ENCODE data around the gene SCARF2.
"Not testable (repeated sequence)": the region's sequence is repeated elsewhere in the genome, so short reads cannot be mapped to it uniquely, and the experiment has no call there.

SCARF2 gene

DNA sequence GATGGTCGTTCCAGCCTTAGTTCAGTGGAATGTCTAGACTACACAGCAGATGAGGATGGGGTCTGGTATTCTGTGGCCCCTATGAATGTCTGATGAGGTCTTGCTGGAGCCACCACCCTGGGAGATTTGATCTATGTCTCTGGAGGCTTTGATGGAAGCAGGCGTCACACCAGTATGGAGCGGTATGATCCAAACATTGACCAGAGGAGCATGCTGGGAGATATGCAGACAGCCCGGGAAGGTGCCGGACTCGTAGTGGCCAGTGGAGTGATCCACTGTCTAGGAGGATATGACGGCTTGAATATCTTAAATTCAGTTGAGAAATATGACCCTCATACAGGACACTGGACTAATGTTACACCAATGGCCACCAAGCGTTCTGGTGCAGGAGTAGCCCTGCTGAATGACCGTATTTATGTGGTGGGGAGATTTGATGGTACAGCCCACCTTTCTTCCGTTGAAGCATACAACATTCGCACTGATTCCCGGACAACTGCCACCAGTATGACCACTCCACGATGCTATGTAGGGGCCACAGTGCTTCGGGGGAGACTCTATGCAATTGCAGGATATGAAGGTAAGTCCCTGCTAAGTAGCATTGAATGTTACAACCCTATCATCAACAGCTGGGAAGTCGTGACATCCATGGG, 13.6 kb upstream of the SCARF2 start:
- H3K27ac Mint-ChIP-seq; H3K4me3 Mint-ChIP-seq; H3K4me1 Mint-ChIP-seq; ATAC-seq; H3K9me3 Mint-ChIP-seq; DNase-seq (ENCODE audit: low spot score in 2 of 2): not testable (repeated sequence)
- H3K36me3 Mint-ChIP-seq: peaks cover 25% of the 10 kb centered on the region

DNA sequence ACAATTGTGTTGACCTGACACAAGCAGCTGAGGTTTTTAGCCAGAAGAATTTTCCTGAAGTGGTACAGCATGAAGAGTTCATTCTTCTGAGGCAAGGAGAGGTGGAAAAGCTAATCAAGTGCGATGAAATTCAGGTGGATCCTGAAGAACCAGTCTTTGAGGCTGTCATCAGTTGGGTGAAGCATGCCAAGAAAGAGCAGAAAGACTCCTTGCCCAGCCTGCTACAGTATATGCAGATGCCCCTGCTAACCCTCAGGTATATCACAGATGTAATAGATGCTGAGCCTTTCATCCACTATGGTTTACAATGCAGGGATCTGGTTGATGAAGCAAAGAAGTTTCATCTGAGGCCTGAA, 12.9 kb upstream of the SCARF2 start:
- no peak for ATAC-seq
- H3K4me1 Mint-ChIP-seq: peaks cover under 1% of the 10 kb centered on the region
- no peaks in the 10 kb centered on the region for H3K9me3 Mint-ChIP-seq
- H3K36me3 Mint-ChIP-seq: peaks cover 24% of the 10 kb centered on the region
- DNase-seq (ENCODE audit: low spot score in 2 of 2): no peak
- no peak overlapping the region for H3K27ac Mint-ChIP-seq
- no peak overlapping the region for H3K4me3 Mint-ChIP-seq

GRCh38 chr22:20449819-20450550, 12.4 kb upstream of the SCARF2 start:
- H3K4me3 Mint-ChIP-seq: no peak overlapping the region
- DNase-seq (ENCODE audit: low spot score in 2 of 2): no peak
- no peak for ATAC-seq
- H3K9me3 Mint-ChIP-seq: no peaks in the 10 kb centered on the region
- H3K4me1 Mint-ChIP-seq: no peaks in the 10 kb centered on the region
- H3K36me3 Mint-ChIP-seq: peaks cover 25% of the 10 kb centered on the region
- H3K27ac Mint-ChIP-seq: no peak overlapping the region

DNA sequence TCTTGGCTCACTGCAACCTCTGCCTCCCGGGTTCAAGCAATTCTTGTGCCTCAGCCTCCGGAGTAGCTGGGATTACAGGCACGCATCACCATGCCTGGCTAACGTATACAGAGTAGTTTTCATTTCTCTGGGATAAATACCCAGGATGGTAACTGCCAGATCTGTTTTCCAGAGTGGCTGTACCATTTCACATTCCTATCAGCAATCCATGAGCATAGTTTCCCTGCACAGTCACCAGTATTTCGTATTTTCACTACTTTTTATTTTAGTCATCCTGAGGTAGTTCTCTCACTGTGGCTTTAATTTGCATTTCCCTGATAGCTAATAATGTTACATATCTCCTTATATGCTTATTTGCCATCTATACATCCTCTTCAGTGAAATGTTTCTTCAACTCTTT, 11.0 kb upstream of the SCARF2 start:
- no peak overlapping the region for H3K4me3 Mint-ChIP-seq
- H3K4me1 Mint-ChIP-seq: no peaks in the 10 kb centered on the region
- ATAC-seq: no peak
- DNase-seq (ENCODE audit: low spot score in 2 of 2): no peak
- peaks cover 32% of the 10 kb centered on the region for H3K36me3 Mint-ChIP-seq
- H3K27ac Mint-ChIP-seq: no peak overlapping the region
- H3K9me3 Mint-ChIP-seq: no peaks in the 10 kb centered on the region

DNA sequence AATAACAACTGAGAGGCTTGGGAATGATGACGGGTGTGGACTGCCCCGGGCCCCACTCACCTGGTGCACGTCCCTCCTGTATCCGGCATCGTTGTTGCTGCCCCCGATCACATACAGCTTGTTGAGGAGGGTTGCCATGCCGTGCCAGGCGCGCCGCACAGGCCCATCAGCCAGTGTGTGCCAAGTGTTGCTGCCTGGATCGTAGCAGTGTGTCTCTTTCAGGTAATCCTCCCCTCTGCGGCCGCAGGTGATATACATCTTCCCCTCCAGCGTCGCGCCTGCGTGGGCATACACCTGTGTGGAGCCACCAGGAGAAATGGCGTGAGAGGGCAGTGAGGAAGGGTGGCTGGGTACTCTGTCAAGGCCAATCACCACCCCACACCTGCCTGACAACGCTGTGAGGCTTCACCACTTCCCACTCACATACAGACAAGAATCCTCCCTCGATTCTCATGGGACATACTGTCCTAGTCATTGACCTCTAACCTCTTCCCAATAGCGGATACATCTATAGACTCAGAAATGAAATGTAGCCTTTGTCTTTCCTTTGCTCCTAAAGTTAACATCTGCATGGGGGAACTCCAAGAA, 8.9 kb upstream of the SCARF2 start:
- Mint-ChIP-seq H3K4me1 (no peaks in the 10 kb centered on the region), H3K36me3 (peaks cover 26% of the 10 kb centered on the region)

GRCh38 chr22:20444325-20444724, 6.7 kb upstream of the SCARF2 start:
- no peak overlapping the region for H3K4me3 Mint-ChIP-seq
- ATAC-seq (no peak), DNase-seq (ENCODE audit: low spot score in 2 of 2) (no peak)
- no peaks in the 10 kb centered on the region for H3K9me3 Mint-ChIP-seq
- H3K4me1 Mint-ChIP-seq: no peaks in the 10 kb centered on the region
- H3K27ac Mint-ChIP-seq: no peak overlapping the region
- H3K36me3 Mint-ChIP-seq: peaks cover 26% of the 10 kb centered on the region

More for the DNA sequence above, 8.9 kb upstream of the SCARF2 start:
- Mint-ChIP-seq H3K27ac (no peak overlapping the region), H3K9me3 (no peaks in the 10 kb centered on the region), H3K4me3 (no peak overlapping the region)
- DNase-seq (ENCODE audit: low spot score in 2 of 2) (no peak), ATAC-seq (no peak)

DNA sequence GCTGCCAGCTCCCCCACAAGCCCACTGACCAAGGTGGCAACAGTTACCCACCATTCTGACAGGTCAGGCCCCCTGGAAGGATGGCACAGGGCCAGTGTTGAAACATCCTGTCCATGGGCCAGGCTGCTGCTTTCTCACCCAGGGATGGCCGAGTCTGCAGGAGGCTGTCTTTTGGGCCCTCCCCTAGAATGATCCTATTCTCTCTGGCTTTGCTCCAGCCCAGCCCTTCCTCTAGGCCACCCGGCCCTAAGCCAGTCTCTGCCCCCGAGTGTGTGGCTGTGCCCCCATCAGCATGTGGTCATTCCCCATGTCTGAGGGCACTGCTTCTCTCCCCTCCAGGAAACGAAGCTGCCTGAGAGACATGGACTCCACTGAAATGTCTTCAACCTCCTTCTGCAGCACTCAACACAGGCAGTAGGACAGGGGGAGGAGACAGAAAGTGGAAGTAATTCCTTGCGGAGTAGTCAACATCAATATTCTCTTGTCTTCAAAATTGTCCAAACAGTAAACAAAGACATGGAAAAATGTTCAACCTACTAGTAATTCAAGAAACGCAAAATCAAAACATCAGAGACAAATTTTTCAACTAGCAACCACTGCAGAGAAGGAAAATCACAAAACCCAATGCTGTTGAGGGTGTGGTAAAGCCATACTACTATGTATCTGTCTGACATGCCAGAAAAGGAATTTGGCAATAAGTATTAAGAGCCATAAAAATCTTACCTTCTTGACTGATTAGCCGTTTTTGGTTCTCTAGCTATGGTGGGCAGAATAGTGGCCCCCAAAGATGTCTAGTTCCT, 5.1 kb upstream of the SCARF2 start:
- Mint-ChIP-seq H3K27ac (no peak overlapping the region), H3K36me3 (peaks cover 26% of the 10 kb centered on the region), H3K4me3 (no peak overlapping the region), H3K4me1 (peaks cover 6% of the 10 kb centered on the region), H3K9me3 (no peaks in the 10 kb centered on the region)
- no peak for ATAC-seq
- DNase-seq (ENCODE audit: low spot score in 2 of 2): no peak

DNA sequence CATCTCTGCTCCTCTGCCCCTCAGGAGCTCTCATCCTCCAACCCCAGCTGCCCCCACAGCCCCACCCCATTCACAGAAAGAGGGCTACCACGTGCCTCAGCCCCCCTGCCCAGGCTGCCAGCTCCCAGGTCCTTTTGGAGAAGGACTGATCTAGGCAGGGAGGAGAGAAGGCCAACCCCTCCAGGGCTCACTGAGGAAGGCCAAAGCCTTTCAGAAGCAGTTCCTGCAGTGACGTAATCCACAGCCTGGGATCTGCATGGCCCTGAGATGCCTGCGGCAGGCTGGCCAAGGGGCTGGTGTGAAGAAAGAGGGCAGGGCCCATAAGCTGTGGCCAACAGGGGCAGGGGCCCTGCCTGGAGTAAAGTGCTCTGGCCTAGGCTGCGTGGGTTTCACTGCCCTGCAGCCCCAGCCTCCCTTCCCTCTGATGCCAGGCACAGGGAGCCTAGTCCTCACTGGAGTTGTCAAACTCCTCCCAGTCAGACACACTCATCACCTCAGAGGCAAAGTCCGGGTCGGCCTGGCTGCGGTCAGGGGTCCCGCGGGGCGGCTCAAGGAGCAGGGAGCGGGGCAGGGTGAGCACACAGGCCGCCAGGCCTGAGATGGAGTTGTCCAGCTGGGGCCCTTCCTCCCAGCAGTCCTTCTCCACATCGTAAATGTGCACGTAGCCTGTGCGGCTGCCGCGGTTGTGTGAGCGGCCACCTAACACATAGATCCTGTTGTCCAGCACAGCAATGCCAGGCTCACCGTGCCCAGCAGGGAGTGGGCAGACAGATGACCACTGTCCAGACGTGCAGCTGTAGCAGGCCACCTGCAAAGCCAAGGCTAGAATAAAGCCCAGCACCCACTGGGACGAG, 4.2 kb upstream of the SCARF2 start:
- H3K4me1 Mint-ChIP-seq: peaks cover 11% of the 10 kb centered on the region
- H3K27ac Mint-ChIP-seq: no peak overlapping the region
- no peak for DNase-seq (ENCODE audit: low spot score in 2 of 2)
- peaks cover 26% of the 10 kb centered on the region for H3K36me3 Mint-ChIP-seq
- no peak overlapping the region for H3K4me3 Mint-ChIP-seq
- no peaks in the 10 kb centered on the region for H3K9me3 Mint-ChIP-seq
- no peak for ATAC-seq

- H3K36me3 Mint-ChIP-seq: peaks cover 21% of the 10 kb centered on the region
- no peaks in the 10 kb centered on the region for H3K9me3 Mint-ChIP-seq
- no peak overlapping the region for H3K4me3 Mint-ChIP-seq
- DNase-seq (ENCODE audit: low spot score in 2 of 2) (no peak), ATAC-seq (no peak)
- no peak overlapping the region for H3K27ac Mint-ChIP-seq
- H3K4me1 Mint-ChIP-seq: peaks cover 16% of the 10 kb centered on the region
Observed at GRCh38 chr22:20440637-20441591, 3.3 kb upstream of the SCARF2 start.

DNA sequence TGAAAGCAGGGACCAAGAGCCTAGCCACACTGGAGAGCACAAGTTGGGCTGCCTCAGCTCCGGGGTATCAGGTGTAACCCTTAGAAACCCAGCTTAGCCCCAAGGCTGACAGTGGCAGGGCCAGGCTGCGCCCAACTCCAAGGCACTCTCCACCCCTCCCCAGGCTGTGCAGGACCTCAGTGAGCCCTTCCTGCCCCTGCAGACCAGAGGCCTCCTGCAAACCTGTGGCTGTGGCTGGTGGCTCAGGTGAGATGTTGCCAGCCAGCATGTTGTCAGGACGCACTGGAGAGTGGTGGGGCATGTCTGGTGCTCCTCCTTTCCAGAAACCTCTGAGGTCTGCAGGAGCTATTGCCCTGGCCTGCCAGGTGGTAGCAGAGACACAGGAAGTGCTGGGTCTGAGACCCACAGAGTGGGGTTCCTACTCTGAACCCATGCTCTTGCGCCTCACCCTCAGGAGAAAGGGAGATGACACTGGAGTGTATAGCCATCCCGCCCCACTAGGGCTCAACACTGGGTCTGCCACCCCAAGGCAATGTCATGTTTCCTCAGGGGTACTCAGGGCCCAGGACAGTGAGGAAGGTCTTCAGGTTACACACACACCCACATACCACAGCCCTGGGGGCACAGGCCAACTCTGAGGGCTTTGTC, 2.4 kb upstream of the SCARF2 start:
- Mint-ChIP-seq H3K27ac (no peak overlapping the region), H3K9me3 (no peaks in the 10 kb centered on the region), H3K4me1 (peaks cover 24% of the 10 kb centered on the region), H3K4me3 (no peak overlapping the region), H3K36me3 (peaks cover 13% of the 10 kb centered on the region)
- DNase-seq (ENCODE audit: low spot score in 2 of 2) (no peak), ATAC-seq (no peak)

- no peak overlapping the region for H3K4me3 Mint-ChIP-seq
- H3K27ac Mint-ChIP-seq: no peak overlapping the region
- no peaks in the 10 kb centered on the region for H3K9me3 Mint-ChIP-seq
- H3K4me1 Mint-ChIP-seq: peaks cover 24% of the 10 kb centered on the region
- no peak for ATAC-seq
- peaks cover 7% of the 10 kb centered on the region for H3K36me3 Mint-ChIP-seq
- no peak for DNase-seq (ENCODE audit: low spot score in 2 of 2)
Observed at GRCh38 chr22:20439556-20439927, 1.9 kb upstream of the SCARF2 start.

GRCh38 chr22:20438678-20439492, 1.3 kb upstream of the SCARF2 start:
- no peak overlapping the region for H3K27ac Mint-ChIP-seq
- H3K4me3 Mint-ChIP-seq: peak overlapping the region; percentile 79
- peaks cover under 1% of the 10 kb centered on the region for H3K36me3 Mint-ChIP-seq
- peaks cover 24% of the 10 kb centered on the region for H3K4me1 Mint-ChIP-seq
- ATAC-seq (no peak), DNase-seq (ENCODE audit: low spot score in 2 of 2) (no peak)
- no peaks in the 10 kb centered on the region for H3K9me3 Mint-ChIP-seq

DNA sequence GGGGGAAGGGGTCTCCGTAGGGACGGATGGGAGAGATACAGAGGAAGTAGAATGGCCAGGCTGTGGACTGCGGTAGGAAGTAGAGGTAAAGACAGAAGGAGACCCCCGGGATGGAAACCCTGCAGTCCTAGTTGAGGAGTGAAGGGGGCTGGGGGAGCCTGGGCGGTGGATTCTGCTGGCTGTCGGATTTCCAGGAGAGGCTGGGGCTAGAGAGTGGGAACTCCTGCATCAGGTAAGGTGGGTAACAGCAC, 727 bp upstream of the SCARF2 start:
- Mint-ChIP-seq H3K4me1 (peaks cover 24% of the 10 kb centered on the region), H3K9me3 (no peaks in the 10 kb centered on the region), H3K27ac (no peak overlapping the region), H3K4me3 (peak overlapping the region; percentile 79), H3K36me3 (no peaks in the 10 kb centered on the region)
- ATAC-seq: no peak
- no peak for DNase-seq (ENCODE audit: low spot score in 2 of 2)

All from stimulated activated effector memory CD8-positive, alpha-beta T cell treated with anti-CD3 and anti-CD28 coated beads, Interleukin-12 subunit alpha, Interleukin-12 subunit beta, amount 100 ng/mL, for 72 hours (primary cell).